ENCODE data around the gene ZP1.

ZP1 gene

GRCh38 chr11:60891103-60891741 lies 23.9 kb downstream of the ZP1 start:
- no peak for DNase-seq (ENCODE audit: low read depth)
- TF ChIP-seq, protein P1, sequence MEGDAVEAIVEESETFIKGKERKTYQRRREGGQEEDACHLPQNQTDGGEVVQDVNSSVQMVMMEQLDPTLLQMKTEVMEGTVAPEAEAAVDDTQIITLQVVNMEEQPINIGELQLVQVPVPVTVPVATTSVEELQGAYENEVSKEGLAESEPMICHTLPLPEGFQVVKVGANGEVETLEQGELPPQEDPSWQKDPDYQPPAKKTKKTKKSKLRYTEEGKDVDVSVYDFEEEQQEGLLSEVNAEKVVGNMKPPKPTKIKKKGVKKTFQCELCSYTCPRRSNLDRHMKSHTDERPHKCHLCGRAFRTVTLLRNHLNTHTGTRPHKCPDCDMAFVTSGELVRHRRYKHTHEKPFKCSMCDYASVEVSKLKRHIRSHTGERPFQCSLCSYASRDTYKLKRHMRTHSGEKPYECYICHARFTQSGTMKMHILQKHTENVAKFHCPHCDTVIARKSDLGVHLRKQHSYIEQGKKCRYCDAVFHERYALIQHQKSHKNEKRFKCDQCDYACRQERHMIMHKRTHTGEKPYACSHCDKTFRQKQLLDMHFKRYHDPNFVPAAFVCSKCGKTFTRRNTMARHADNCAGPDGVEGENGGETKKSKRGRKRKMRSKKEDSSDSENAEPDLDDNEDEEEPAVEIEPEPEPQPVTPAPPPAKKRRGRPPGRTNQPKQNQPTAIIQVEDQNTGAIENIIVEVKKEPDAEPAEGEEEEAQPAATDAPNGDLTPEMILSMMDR (IDR thresholded peaks at IDR 0.05; ENCODE audit: low read depth, low read length, missing control alignments): no peak
- in situ Hi-C loops (cut with HindIII; ENCODE audit: low sequenced_read_pairs): no loop called here

DNA sequence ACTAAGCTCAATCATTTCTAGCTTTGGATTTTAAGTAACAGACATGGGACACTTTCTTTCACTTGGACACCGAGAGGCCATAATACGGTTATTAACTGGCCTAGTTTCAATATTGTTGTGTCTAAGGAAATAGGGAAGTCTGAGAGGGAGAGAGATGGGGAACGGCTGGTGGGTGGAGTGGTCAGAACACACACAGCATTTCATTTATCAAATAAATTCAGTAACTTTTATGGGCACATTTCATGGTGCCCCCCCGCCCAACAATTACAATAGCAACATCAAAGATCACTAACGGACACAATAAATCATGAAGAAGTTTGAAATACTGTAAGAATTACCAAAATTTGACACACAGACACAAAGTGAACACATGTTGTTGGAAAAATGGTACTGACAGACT lies 28.3 kb downstream of the ZP1 start:
- in situ Hi-C loops (cut with HindIII; ENCODE audit: low sequenced_read_pairs): loop anchor here (5.0 kb wide), 1 partner anchor 38 kb away; the partner anchor contains the start of gene PTGDR2
- DNase-seq (ENCODE audit: low read depth): no peak
- no peak overlapping the region for H3K4me3 ChIP-seq (ENCODE audit: low read depth, low read length)
- TF ChIP-seq, protein P1 (IDR thresholded peaks at IDR 0.05; ENCODE audit: low read depth, low read length, missing control alignments): no peak

More at GRCh38 chr11:60891103-60891741, 23.9 kb downstream of the ZP1 start:
- H3K4me3 ChIP-seq (ENCODE audit: low read depth, low read length): no peak overlapping the region

GRCh38 chr11:60897496-60897895 lies 30.2 kb downstream of the ZP1 start:
- H3K4me3 ChIP-seq (ENCODE audit: low read depth, low read length): no peak overlapping the region
- in situ Hi-C loops (cut with HindIII; ENCODE audit: low sequenced_read_pairs): loop anchor here (5.0 kb wide), 1 partner anchor 40 kb away; the partner anchor contains the start of gene PTGDR2
- TF ChIP-seq, protein P1 (IDR thresholded peaks at IDR 0.05; ENCODE audit: low read depth, low read length, missing control alignments): no peak
- DNase-seq (ENCODE audit: low read depth): no peak

- no peak for DNase-seq (ENCODE audit: low read depth)
- in situ Hi-C loops (cut with HindIII; ENCODE audit: low sequenced_read_pairs): loop anchor here (5.0 kb wide), 1 partner anchor 42 kb away; the partner anchor contains the start of gene PTGDR2
- TF ChIP-seq, protein P1 (IDR thresholded peaks at IDR 0.05; ENCODE audit: low read depth, low read length, missing control alignments): peak; percentile 97
- H3K4me3 ChIP-seq (ENCODE audit: low read depth, low read length): no peak overlapping the region
These were observed 31.9 kb downstream of the ZP1 start for GRCh38 chr11:60899046-60899936.

- TF ChIP-seq, protein P1 (IDR thresholded peaks at IDR 0.05; ENCODE audit: low read depth, low read length, missing control alignments): no peak
These were observed 32.6 kb downstream of the ZP1 start for GRCh38 chr11:60899977-60900376.

GRCh38 chr11:60900673-60901404 lies 33.5 kb downstream of the ZP1 start:
- in situ Hi-C loops (cut with HindIII; ENCODE audit: low sequenced_read_pairs): no loop called here
- TF ChIP-seq, protein P1 (IDR thresholded peaks at IDR 0.05; ENCODE audit: low read depth, low read length, missing control alignments): peak; percentile 4
- H3K4me3 ChIP-seq (ENCODE audit: low read depth, low read length): no peak overlapping the region
- DNase-seq (ENCODE audit: low read depth): peak; percentile 69

More at GRCh38 chr11:60899977-60900376, 32.6 kb downstream of the ZP1 start:
- no peak overlapping the region for H3K4me3 ChIP-seq (ENCODE audit: low read depth, low read length)
- in situ Hi-C loops (cut with HindIII; ENCODE audit: low sequenced_read_pairs): loop anchor here (5.0 kb wide), 1 partner anchor 43 kb away; the partner anchor contains the start of gene PTGDR2
- no peak for DNase-seq (ENCODE audit: low read depth)

Data from astrocyte of the cerebellum (primary cell).